ENCODE measurements around the gene PHRF1. TPM values are rescaled to one million over a fixed set of nuclear protein-coding genes. Genes with fewer than 3 reads are reported as not detected.
A peak's percentile ranks its signal among the peaks of the same experiment; 100 is the strongest.

Gene PHRF1
- total and polyA plus RNA-seq, 9 of the 15 experiments (the other 6 are each of a cell fraction or from before 2014, with no cell fraction given), result 0.07 to 37.2 (median 7.7) TPM

DNA sequence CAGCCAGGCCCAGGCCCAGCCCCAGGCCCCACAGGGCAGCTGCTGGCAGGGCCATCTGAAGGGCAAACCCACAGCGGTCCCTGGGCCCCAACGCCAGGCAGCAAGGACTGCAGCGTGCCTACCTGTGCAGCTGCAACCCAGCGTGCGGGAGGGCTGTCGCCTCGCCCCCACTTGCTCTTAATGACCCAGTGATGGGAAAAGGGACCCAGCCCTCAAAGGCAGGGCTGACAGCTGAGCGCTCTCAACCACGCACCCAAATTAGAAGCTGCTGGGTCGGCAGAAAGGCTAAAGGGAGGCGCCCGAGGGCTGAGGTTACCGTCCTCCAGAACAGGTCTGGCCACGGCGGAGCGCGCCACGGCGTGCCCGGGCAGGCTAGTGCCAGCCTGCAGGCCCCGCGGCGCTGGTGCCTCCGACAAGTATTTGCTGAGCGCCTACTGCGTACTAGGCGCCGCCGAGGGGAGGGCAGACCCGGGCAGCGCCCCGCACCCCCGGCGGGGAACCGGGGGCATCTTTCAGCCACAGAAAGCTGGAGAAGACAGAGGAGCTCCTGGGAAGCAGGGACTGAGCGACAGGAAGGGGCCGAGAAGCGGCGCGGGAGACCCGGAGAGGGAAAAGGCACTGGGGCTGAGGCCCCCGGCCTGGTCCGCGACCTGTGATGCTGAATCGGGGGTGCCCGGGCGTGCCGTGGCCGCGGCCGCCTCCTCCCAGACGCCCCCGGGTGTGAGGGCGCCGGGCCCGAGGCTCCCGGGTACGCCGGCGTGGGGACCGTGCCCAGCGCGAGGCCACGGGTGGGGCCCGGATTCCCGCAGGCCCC lies 41.7 kb upstream of the PHRF1 start (continued):
- TF ChIP-seq, protein P1, sequence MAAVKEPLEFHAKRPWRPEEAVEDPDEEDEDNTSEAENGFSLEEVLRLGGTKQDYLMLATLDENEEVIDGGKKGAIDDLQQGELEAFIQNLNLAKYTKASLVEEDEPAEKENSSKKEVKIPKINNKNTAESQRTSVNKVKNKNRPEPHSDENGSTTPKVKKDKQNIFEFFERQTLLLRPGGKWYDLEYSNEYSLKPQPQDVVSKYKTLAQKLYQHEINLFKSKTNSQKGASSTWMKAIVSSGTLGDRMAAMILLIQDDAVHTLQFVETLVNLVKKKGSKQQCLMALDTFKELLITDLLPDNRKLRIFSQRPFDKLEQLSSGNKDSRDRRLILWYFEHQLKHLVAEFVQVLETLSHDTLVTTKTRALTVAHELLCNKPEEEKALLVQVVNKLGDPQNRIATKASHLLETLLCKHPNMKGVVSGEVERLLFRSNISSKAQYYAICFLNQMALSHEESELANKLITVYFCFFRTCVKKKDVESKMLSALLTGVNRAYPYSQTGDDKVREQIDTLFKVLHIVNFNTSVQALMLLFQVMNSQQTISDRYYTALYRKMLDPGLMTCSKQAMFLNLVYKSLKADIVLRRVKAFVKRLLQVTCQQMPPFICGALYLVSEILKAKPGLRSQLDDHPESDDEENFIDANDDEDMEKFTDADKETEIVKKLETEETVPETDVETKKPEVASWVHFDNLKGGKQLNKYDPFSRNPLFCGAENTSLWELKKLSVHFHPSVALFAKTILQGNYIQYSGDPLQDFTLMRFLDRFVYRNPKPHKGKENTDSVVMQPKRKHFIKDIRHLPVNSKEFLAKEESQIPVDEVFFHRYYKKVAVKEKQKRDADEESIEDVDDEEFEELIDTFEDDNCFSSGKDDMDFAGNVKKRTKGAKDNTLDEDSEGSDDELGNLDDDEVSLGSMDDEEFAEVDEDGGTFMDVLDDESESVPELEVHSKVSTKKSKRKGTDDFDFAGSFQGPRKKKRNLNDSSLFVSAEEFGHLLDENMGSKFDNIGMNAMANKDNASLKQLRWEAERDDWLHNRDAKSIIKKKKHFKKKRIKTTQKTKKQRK (IDR thresholded peaks at IDR 0.05; ENCODE audit: borderline replicate concordance, low read depth, low read length), result no peak
- no peak for TF ChIP-seq SREBF1 (IDR thresholded peaks at IDR 0.05; ENCODE audit: borderline replicate concordance, low read depth, low read length)
- no peak for TF ChIP-seq CBFB (CRISPR knock-in tag; IDR thresholded peaks at IDR 0.05)
- TF ChIP-seq KDM5B (IDR thresholded peaks at IDR 0.05; ENCODE audit: insufficient replicate concordance, low read depth, low read length), result no peak
- TF ChIP-seq ZNF511 (CRISPR knock-in tag; IDR thresholded peaks at IDR 0.05), result 0 out of 2 replicates have a peak, but pooled peaks have one; percentile 25
- no peak for TF ChIP-seq ZNF354B (CRISPR knock-in tag; IDR thresholded peaks at IDR 0.05)
- no peak for TF ChIP-seq RUNX1 (IDR thresholded peaks at IDR 0.05; ENCODE audit: low read depth)
- TF ChIP-seq WHSC1 (IDR thresholded peaks at IDR 0.05; ENCODE audit: low read length), result no peak
- no peak for TF ChIP-seq SMAD3 (CRISPR knock-in tag; conservative IDR thresholded peaks at IDR 0.05)
- TF ChIP-seq POLR2G (IDR thresholded peaks at IDR 0.05; ENCODE audit: low read depth, low read length), result peak; percentile 58; the same call in 1 of the 2 replicates
- peak; percentile 66 for TF ChIP-seq RBFOX2 (IDR thresholded peaks at IDR 0.05; ENCODE audit: low read depth, low read length)
- TF ChIP-seq, protein P2, sequence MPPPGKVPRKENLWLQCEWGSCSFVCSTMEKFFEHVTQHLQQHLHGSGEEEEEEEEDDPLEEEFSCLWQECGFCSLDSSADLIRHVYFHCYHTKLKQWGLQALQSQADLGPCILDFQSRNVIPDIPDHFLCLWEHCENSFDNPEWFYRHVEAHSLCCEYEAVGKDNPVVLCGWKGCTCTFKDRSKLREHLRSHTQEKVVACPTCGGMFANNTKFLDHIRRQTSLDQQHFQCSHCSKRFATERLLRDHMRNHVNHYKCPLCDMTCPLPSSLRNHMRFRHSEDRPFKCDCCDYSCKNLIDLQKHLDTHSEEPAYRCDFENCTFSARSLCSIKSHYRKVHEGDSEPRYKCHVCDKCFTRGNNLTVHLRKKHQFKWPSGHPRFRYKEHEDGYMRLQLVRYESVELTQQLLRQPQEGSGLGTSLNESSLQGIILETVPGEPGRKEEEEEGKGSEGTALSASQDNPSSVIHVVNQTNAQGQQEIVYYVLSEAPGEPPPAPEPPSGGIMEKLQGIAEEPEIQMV (tag; conservative IDR thresholded peaks at IDR 0.05; ENCODE audit: low read depth), result no peak
- TF ChIP-seq THRAP3 (IDR thresholded peaks at IDR 0.05; ENCODE audit: borderline replicate concordance), result no peak
- TF ChIP-seq ASH1L (IDR thresholded peaks at IDR 0.05; ENCODE audit: borderline replicate concordance, low read depth, partially characterized antibody), result no peak
- no peak for TF ChIP-seq ZNF239 (CRISPR knock-in tag; IDR thresholded peaks at IDR 0.05)
- TF ChIP-seq SMC3 (conservative IDR thresholded peaks at IDR 0.05; ENCODE audit: insufficient read depth, low read depth, low read length), result no peak
- no peak for TF ChIP-seq HNRNPH1 (optimal IDR thresholded peaks at IDR 0.05; ENCODE audit: low read depth, low read length)
- TF ChIP-seq, protein P3, sequence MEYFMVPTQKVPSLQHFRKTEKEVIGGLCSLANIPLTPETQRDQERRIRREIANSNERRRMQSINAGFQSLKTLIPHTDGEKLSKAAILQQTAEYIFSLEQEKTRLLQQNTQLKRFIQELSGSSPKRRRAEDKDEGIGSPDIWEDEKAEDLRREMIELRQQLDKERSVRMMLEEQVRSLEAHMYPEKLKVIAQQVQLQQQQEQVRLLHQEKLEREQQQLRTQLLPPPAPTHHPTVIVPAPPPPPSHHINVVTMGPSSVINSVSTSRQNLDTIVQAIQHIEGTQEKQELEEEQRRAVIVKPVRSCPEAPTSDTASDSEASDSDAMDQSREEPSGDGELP (CRISPR knock-in tag; IDR thresholded peaks at IDR 0.05; ENCODE audit: borderline replicate concordance), result peak; percentile 59; the same call in 1 of the 2 replicates
- TF ChIP-seq, protein P4, sequence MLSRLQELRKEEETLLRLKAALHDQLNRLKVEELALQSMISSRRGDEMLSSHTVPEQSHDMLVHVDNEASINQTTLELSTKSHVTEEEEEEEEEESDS (CRISPR knock-in tag; IDR thresholded peaks at IDR 0.05), result no peak
- peak in 1 of 2 experiments; percentile 14; a peak in 1 of 4 replicates for TF ChIP-seq MAZ (CRISPR knock-in tag; conservative IDR thresholded peaks at IDR 0.05 in 1 of 2, IDR thresholded peaks at IDR 0.05 in 1 of 2)
- no peak for TF ChIP-seq TAF15 (IDR thresholded peaks at IDR 0.05; ENCODE audit: low read depth, low read length)

Data from K562 (cell line).